Smooth muscle cell (in vitro differentiated cells): Measurements from ENCODE around the gene FYB1. TPM values are rescaled to one million over a fixed set of nuclear protein-coding genes. Genes with fewer than 3 reads are reported as not detected.

Source experiments
- DNase-seq: peaks from one replicate; lab custom pipeline; 2025; ENCODE audit not compliant: unreplicated experiment; lab: John Stamatoyannopoulos, UW
- H2AFZ ChIP-seq: fragments of 200-600 bp; sonication (generic); 2 replicates; pipeline ENCODE4 v1.6.0; 2016; ENCODE audit warnings: antibody characterized with exemption, low read depth, mild to moderate bottlenecking
- H3F3A ChIP-seq: fragments of 200-600 bp; sonication (generic); 2 replicates; pipeline ENCODE4 v1.6.0; 2017; ENCODE audit warnings: antibody characterized with exemption, low read depth
- H3K27ac ChIP-seq: fragments of 200-600 bp; sonication (generic); 2 replicates; pipeline ENCODE4 v1.5.1; 2016; ENCODE audit warnings: low read depth, mild to moderate bottlenecking
- H3K27me3 ChIP-seq: fragments of 200-600 bp; sonication (generic); 2 replicates; pipeline ENCODE4 v1.6.1; 2016; ENCODE audit warnings: low read depth, mild to moderate bottlenecking
- H3K36me3 ChIP-seq: fragments of 200-600 bp; sonication (generic); 2 replicates; pipeline ENCODE4 v1.5.1; 2016; ENCODE audit warnings: low read depth
- H3K4me1 ChIP-seq: fragments of 200-600 bp; sonication (generic); 2 replicates; pipeline ENCODE4 v1.5.1; 2016; ENCODE audit warnings: low read depth
- H3K4me2 ChIP-seq: fragments of 200-600 bp; sonication (generic); 2 replicates; pipeline ENCODE4 v1.6.0; 2016; ENCODE audit warnings: mild to moderate bottlenecking
- H3K4me3 ChIP-seq: fragments of 200-600 bp; sonication (generic); 2 replicates; pipeline ENCODE4 v1.5.1; 2016; ENCODE audit warnings: mild to moderate bottlenecking
- H3K79me2 ChIP-seq: fragments of 200-600 bp; sonication (generic); 2 replicates; pipeline ENCODE4 v1.6.0; 2016; ENCODE audit warnings: low read depth, mild to moderate bottlenecking
- H3K9ac ChIP-seq: fragments of 200-600 bp; sonication (generic); 2 replicates; pipeline ENCODE4 v1.6.0; 2016; ENCODE audit warnings: low read depth
- H3K9me3 ChIP-seq: fragments of 200-600 bp; sonication (generic); replicated peaks from 2 replicates; pipeline ENCODE4 v1.5.1; 2016; ENCODE audit warnings: low read depth
- H4K20me1 ChIP-seq: fragments of 200-600 bp; sonication (generic); 2 replicates; pipeline ENCODE4 v1.6.0; 2016; ENCODE audit warnings: low read depth
- WGBS: methylation state at CpG from one replicate; pipeline ENCODE4 v1.1.7; 2016; ENCODE audit warnings: low lambda C conversion rate; 5-methylcytosine and 5-hydroxymethylcytosine counted together
- polyA plus RNA-seq: library from polyadenylated mRNA; unstranded; fragments of >200 nt; fragmentation: Nextera tagmentation; extraction: Ambion mirVana; gene quantifications from 2 replicates; pipeline ENCODE4 v1.2.1, GENCODE V29; 2016
- total RNA-seq: library from RNA; depleted of rRNA; stranded (reverse); fragments of >200 nt; gene quantifications from 2 replicates; pipeline ENCODE4 v1.2.3, GENCODE V29; 2014
- TF ChIP-seq, protein P1 (sequence below): fragments of 200-600 bp; sonication (generic); IDR thresholded peaks from 2 replicates; pipeline ENCODE4 v1.5.1; 2017; ENCODE audit warnings: borderline replicate concordance, mild to moderate bottlenecking, antibody characterized with exemption; ENCODE audit not compliant: insufficient read depth, poor library complexity, severe bottlenecking

FYB1 gene
- total and polyA plus RNA-seq, 2 experiments from 2014 or later: 0.06 to 0.22 TPM

DNA sequence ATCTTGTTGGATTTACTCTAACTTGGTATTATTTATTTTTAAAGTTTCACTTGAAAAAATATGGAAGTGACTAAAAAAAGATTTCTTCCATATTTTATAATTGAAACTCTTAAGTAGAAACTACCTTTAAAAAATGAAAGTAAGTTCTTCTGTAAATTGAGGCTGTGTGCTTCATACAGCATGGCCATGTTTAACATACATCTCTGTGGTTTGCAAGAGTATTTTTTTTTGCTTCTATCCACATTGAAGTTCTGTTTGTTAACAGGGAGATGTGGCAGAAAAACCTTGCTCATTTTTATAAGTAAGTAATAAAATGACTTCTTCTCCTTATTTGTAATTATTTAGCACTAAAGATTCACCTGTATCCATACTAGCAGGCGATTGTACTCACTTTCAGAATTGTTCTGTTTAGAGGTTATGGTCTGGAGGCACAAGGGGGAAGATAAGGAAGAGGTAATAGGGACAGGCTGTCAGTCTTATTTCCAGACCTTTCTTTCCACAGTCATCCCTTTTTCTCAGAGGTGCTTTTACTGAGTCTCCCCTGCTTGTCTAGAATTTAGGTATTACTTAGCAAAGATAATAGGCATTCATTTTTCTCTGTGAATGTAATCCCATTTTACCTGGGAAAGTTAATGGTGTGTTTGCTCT is 16.0 kb downstream of the FYB1 start:
- no peaks in the 10 kb centered on the region for H3K79me2 ChIP-seq
- H3K4me1 ChIP-seq: no peaks in the 10 kb centered on the region
- H3K36me3 ChIP-seq: no peaks in the 10 kb centered on the region
- no peak for DNase-seq
- H2AFZ ChIP-seq: peak overlapping the region; percentile 48
- TF ChIP-seq, protein P1, sequence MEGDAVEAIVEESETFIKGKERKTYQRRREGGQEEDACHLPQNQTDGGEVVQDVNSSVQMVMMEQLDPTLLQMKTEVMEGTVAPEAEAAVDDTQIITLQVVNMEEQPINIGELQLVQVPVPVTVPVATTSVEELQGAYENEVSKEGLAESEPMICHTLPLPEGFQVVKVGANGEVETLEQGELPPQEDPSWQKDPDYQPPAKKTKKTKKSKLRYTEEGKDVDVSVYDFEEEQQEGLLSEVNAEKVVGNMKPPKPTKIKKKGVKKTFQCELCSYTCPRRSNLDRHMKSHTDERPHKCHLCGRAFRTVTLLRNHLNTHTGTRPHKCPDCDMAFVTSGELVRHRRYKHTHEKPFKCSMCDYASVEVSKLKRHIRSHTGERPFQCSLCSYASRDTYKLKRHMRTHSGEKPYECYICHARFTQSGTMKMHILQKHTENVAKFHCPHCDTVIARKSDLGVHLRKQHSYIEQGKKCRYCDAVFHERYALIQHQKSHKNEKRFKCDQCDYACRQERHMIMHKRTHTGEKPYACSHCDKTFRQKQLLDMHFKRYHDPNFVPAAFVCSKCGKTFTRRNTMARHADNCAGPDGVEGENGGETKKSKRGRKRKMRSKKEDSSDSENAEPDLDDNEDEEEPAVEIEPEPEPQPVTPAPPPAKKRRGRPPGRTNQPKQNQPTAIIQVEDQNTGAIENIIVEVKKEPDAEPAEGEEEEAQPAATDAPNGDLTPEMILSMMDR: no peak
- H3K9ac ChIP-seq: no peak overlapping the region
- H3K9me3 ChIP-seq: no peaks in the 10 kb centered on the region
- WGBS: 95% methylated on average over 1 of the region's 1 CpG
- H3F3A ChIP-seq: no peaks in the 10 kb centered on the region
- no peak overlapping the region for H3K4me3 ChIP-seq
- no peak overlapping the region for H3K27ac ChIP-seq
- no peak overlapping the region for H3K4me2 ChIP-seq
- no peaks in the 10 kb centered on the region for H4K20me1 ChIP-seq
- H3K27me3 ChIP-seq: no peaks in the 10 kb centered on the region

DNA sequence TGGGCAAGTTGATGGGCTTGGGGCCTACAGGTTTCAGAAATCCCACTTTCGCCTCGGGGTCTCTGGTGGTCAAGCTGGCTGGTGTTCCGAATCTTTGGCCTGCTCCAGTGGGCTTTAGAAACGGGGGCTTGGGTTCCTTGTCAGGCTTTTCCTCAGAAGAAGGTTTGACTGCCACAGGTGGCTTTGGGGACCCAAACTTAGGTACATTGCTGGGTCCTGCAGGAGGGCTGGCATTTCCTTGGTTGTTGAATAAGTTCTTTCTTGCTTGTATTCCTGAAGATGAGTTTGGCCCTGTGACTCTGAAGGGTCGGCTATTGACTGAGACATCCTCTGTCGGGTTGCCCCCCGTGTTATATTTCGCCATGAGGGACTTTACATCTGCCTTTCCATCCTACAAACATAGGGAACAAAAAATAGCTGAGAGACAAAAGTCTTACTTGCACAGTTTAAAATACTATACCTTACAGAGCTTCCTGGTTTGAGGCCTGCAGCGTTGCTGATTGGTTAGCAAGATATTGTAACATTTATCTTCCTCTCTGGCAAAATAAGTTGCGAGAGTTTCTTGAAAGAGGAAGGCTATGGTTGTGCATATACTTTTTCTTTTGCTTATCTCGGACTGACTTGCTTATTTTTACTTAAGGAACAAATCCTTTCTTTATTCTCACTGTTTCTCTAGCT is 16.6 kb downstream of the FYB1 start:
- Histone ChIP-seq H3K4me3 (no peak overlapping the region), H2AFZ (peak overlapping the region; percentile 48), H3K27me3 (no peaks in the 10 kb centered on the region), H3K9ac (no peak overlapping the region), H4K20me1 (no peaks in the 10 kb centered on the region), H3K4me2 (no peak overlapping the region), H3F3A (no peaks in the 10 kb centered on the region), H3K27ac (no peak overlapping the region), H3K79me2 (no peaks in the 10 kb centered on the region), H3K9me3 (no peaks in the 10 kb centered on the region), H3K36me3 (no peaks in the 10 kb centered on the region), H3K4me1 (no peaks in the 10 kb centered on the region)
- DNase-seq: no peak
- TF ChIP-seq, protein P1: no peak
- WGBS: 94% methylated on average over 11 of the region's 11 CpGs

DNA sequence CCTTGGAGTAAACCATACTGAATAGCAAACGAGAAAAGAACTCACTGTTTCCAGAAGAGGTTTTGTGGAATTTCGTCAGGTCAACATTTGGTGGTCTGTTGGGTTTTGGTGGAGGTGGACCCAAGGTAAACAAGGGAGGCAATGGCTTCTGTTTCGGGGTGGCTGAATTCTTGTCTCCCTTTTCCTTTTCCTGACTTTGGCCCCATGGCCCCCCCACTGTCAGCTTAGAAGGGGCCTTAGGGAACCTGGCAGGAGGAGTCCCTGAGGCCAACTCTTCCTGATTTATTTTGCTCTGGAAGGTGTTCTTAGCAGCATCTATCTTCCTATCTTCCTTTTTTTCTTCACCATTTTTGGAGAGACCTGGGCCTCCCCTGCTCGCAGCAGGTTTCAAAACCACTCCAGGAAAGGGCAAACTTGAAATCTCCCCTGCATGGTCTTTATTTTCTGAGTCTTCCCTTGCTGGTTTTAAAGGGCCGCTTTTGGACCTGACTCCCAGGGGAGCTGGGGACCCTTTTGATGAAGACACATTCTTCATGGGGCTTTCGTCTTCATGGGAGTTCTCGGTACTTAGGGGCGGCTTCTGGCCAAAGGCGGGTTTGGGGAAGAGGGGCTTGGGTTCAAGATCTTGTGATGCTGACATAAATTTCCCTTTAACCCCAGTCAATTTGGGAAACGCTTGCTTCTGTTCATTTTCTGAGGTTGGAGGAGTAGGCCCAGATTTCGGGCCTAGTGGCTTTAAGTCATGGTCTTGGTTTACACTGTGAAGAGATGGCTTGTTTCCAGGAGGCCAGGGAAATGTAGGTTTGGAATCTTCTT is 17.4 kb downstream of the FYB1 start:
- 94% methylated on average over 11 of the region's 11 CpGs for WGBS
- H2AFZ ChIP-seq: no peak overlapping the region

More for the DNA sequence above, 17.4 kb downstream of the FYB1 start:
- no peak overlapping the region for H3K27ac ChIP-seq
- H3K4me3 ChIP-seq: no peak overlapping the region
- no peaks in the 10 kb centered on the region for H3K9me3 ChIP-seq
- no peaks in the 10 kb centered on the region for H3K27me3 ChIP-seq
- no peak overlapping the region for H3K9ac ChIP-seq
- H3K4me1 ChIP-seq: no peaks in the 10 kb centered on the region
- H3K4me2 ChIP-seq: no peak overlapping the region
- H3K79me2 ChIP-seq: no peaks in the 10 kb centered on the region
- no peak for DNase-seq
- H4K20me1 ChIP-seq: no peaks in the 10 kb centered on the region
- H3F3A ChIP-seq: no peaks in the 10 kb centered on the region
- H3K36me3 ChIP-seq: no peaks in the 10 kb centered on the region
- TF ChIP-seq, protein P1: no peak
